Measurements from ENCODE around the gene COL4A1. TPM values are rescaled to one million over a fixed set of nuclear protein-coding genes. Genes with fewer than 3 reads are reported as not detected.

Gene COL4A1
- total RNA-seq, 2 experiments from 2014 or later, result not detected

GRCh38 chr13:110270507-110270906, 36.5 kb downstream of the COL4A1 start:
- Mint-ChIP-seq H3K27ac (no peak overlapping the region), H3K27me3 (peaks cover 12% of the 10 kb centered on the region), H3K4me1 (no peaks in the 10 kb centered on the region), H3K4me3 (no peak overlapping the region), H3K9me3 (no peaks in the 10 kb centered on the region), H3K36me3 (no peaks in the 10 kb centered on the region)
- POLR2A ChIA-PET, result no interaction called here
- ATAC-seq (ENCODE audit: low read depth) (no peak), DNase-seq (no peak)

GRCh38 chr13:110269509-110270185, 37.3 kb downstream of the COL4A1 start:
- Mint-ChIP-seq H3K36me3 (no peaks in the 10 kb centered on the region), H3K27me3 (peaks cover 12% of the 10 kb centered on the region), H3K4me1 (no peaks in the 10 kb centered on the region), H3K27ac (no peak overlapping the region), H3K9me3 (no peaks in the 10 kb centered on the region), H3K4me3 (no peak overlapping the region)
- no peak for ATAC-seq (ENCODE audit: low read depth)
- DNase-seq, result no peak
- POLR2A ChIA-PET, result no interaction called here

GRCh38 chr13:110268576-110269185, 38.3 kb downstream of the COL4A1 start:
- Mint-ChIP-seq H3K9me3 (no peaks in the 10 kb centered on the region), H3K36me3 (no peaks in the 10 kb centered on the region), H3K4me1 (no peaks in the 10 kb centered on the region), H3K27ac (no peak overlapping the region), H3K4me3 (no peak overlapping the region), H3K27me3 (peaks cover 14% of the 10 kb centered on the region)
- POLR2A ChIA-PET, result no interaction called here
- no peak for DNase-seq
- no peak for ATAC-seq (ENCODE audit: low read depth)

- H3K36me3 Mint-ChIP-seq, result no peaks in the 10 kb centered on the region
- no peaks in the 10 kb centered on the region for H3K9me3 Mint-ChIP-seq
- no peak overlapping the region for H3K4me3 Mint-ChIP-seq
- H3K27me3 Mint-ChIP-seq, result peaks cover 14% of the 10 kb centered on the region
- POLR2A ChIA-PET, result no interaction called here
- no peak for ATAC-seq (ENCODE audit: low read depth)
- H3K27ac Mint-ChIP-seq, result no peak overlapping the region
- DNase-seq, result no peak
- no peaks in the 10 kb centered on the region for H3K4me1 Mint-ChIP-seq
These were observed 38.9 kb downstream of the COL4A1 start for GRCh38 chr13:110268061-110268460.

- POLR2A ChIA-PET, result no interaction called here
These were observed 40.0 kb downstream of the COL4A1 start for GRCh38 chr13:110266983-110267382.

GRCh38 chr13:110266431-110266809, 40.5 kb downstream of the COL4A1 start:
- POLR2A ChIA-PET, result no interaction called here
- no peaks in the 10 kb centered on the region for H3K9me3 Mint-ChIP-seq
- H3K4me1 Mint-ChIP-seq, result no peaks in the 10 kb centered on the region
- ATAC-seq (ENCODE audit: low read depth) (no peak), DNase-seq (no peak)
- no peak overlapping the region for H3K27ac Mint-ChIP-seq
- no peak overlapping the region for H3K4me3 Mint-ChIP-seq
- peaks cover 16% of the 10 kb centered on the region for H3K27me3 Mint-ChIP-seq
- no peaks in the 10 kb centered on the region for H3K36me3 Mint-ChIP-seq

More at GRCh38 chr13:110266983-110267382, 40.0 kb downstream of the COL4A1 start:
- Mint-ChIP-seq H3K4me3 (no peak overlapping the region), H3K27me3 (peaks cover 16% of the 10 kb centered on the region), H3K9me3 (no peaks in the 10 kb centered on the region), H3K36me3 (no peaks in the 10 kb centered on the region), H3K27ac (no peak overlapping the region), H3K4me1 (no peaks in the 10 kb centered on the region)
- ATAC-seq (ENCODE audit: low read depth) (no peak), DNase-seq (no peak)

GRCh38 chr13:110265682-110266430, 41.1 kb downstream of the COL4A1 start:
- Mint-ChIP-seq H3K9me3 (no peaks in the 10 kb centered on the region), H3K27me3 (peaks cover 16% of the 10 kb centered on the region), H3K27ac (no peak overlapping the region), H3K4me3 (no peak overlapping the region), H3K36me3 (no peaks in the 10 kb centered on the region), H3K4me1 (no peaks in the 10 kb centered on the region)
- no peak for DNase-seq
- no peak for ATAC-seq (ENCODE audit: low read depth)
- POLR2A ChIA-PET, result no interaction called here

GRCh38 chr13:110265341-110265681, 41.6 kb downstream of the COL4A1 start:
- POLR2A ChIA-PET, result no interaction called here
- ATAC-seq (ENCODE audit: low read depth) (no peak), DNase-seq (no peak)
- Mint-ChIP-seq H3K4me3 (no peak overlapping the region), H3K36me3 (no peaks in the 10 kb centered on the region), H3K9me3 (no peaks in the 10 kb centered on the region), H3K27ac (no peak overlapping the region), H3K27me3 (peaks cover 16% of the 10 kb centered on the region), H3K4me1 (no peaks in the 10 kb centered on the region)

GRCh38 chr13:110264685-110265275, 42.2 kb downstream of the COL4A1 start:
- Mint-ChIP-seq H3K9me3 (no peaks in the 10 kb centered on the region), H3K27me3 (peaks cover 16% of the 10 kb centered on the region)

GRCh38 chr13:110263888-110264287, 43.1 kb downstream of the COL4A1 start:
- no peaks in the 10 kb centered on the region for H3K36me3 Mint-ChIP-seq
- peaks cover 19% of the 10 kb centered on the region for H3K27me3 Mint-ChIP-seq
- H3K27ac Mint-ChIP-seq, result no peak overlapping the region

More at GRCh38 chr13:110264685-110265275, 42.2 kb downstream of the COL4A1 start:
- ATAC-seq (ENCODE audit: low read depth), result no peak
- H3K4me3 Mint-ChIP-seq, result no peak overlapping the region
- H3K36me3 Mint-ChIP-seq, result no peaks in the 10 kb centered on the region
- POLR2A ChIA-PET, result no interaction called here
- H3K27ac Mint-ChIP-seq, result no peak overlapping the region
- no peak for DNase-seq
- no peaks in the 10 kb centered on the region for H3K4me1 Mint-ChIP-seq

GRCh38 chr13:110263404-110263803, 43.6 kb downstream of the COL4A1 start:
- POLR2A ChIA-PET, result no interaction called here
- Mint-ChIP-seq H3K27me3 (peaks cover 18% of the 10 kb centered on the region), H3K9me3 (no peaks in the 10 kb centered on the region), H3K4me1 (no peaks in the 10 kb centered on the region), H3K27ac (no peak overlapping the region), H3K4me3 (no peak overlapping the region), H3K36me3 (no peaks in the 10 kb centered on the region)
- ATAC-seq (ENCODE audit: low read depth), result no peak
- no peak for DNase-seq

More at GRCh38 chr13:110263888-110264287, 43.1 kb downstream of the COL4A1 start:
- DNase-seq (no peak), ATAC-seq (ENCODE audit: low read depth) (no peak)
- POLR2A ChIA-PET, result no interaction called here
- Mint-ChIP-seq H3K9me3 (no peaks in the 10 kb centered on the region), H3K4me1 (no peaks in the 10 kb centered on the region), H3K4me3 (no peak overlapping the region)

- POLR2A ChIA-PET, result no interaction called here
- Mint-ChIP-seq H3K4me1 (no peaks in the 10 kb centered on the region), H3K9me3 (no peaks in the 10 kb centered on the region), H3K27ac (no peak overlapping the region), H3K4me3 (no peak overlapping the region), H3K27me3 (peaks cover 20% of the 10 kb centered on the region), H3K36me3 (no peaks in the 10 kb centered on the region)
- ATAC-seq (ENCODE audit: low read depth) (no peak), DNase-seq (no peak)
These were observed 44.3 kb downstream of the COL4A1 start for GRCh38 chr13:110262508-110263291.

GRCh38 chr13:110262082-110262436, 44.9 kb downstream of the COL4A1 start:
- Mint-ChIP-seq H3K4me3 (no peak overlapping the region), H3K4me1 (no peaks in the 10 kb centered on the region), H3K27me3 (peaks cover 20% of the 10 kb centered on the region), H3K27ac (no peak overlapping the region), H3K9me3 (no peaks in the 10 kb centered on the region), H3K36me3 (no peaks in the 10 kb centered on the region)
- DNase-seq (no peak), ATAC-seq (ENCODE audit: low read depth) (no peak)
- POLR2A ChIA-PET, result no interaction called here
